ENCODE data around the gene DNHD1. TPM values are rescaled to one million over a fixed set of nuclear protein-coding genes. Genes with fewer than 3 reads are reported as not detected.

DNHD1 gene
- total RNA-seq (ENCODE audit: low replicate concordance) = 5.0 and 8.6 TPM in 2 replicates

GRCh38 chr11:6497069-6497839 is at the start of gene DNHD1:
TSS of gene DNHD1 (plus strand) at chr11:6497280. CDS start at chr11:6498216, 936 bp downstream.
- no peak within 1 kb of the TSS for H2AFZ ChIP-seq (replicated peaks)
- no peaks in the 10 kb centered on the region for H3K27me3 ChIP-seq
- Mint-ChIP-seq H3K4me1 (peaks cover 8% of the 10 kb centered on the region), H3K27me3 (ENCODE audit: insufficient read depth, low read depth) (no peaks in the 10 kb centered on the region), H3K4me3 (no peak within 1 kb of the TSS), H3K36me3 (peaks cover 10% of the 10 kb centered on the region), H3K9me3 (no peaks in the 10 kb centered on the region), H3K27ac (no peak within 1 kb of the TSS)
- no peaks in the 10 kb centered on the region for H3F3A ChIP-seq (ENCODE audit: low read depth)
- H3K4me3 ChIP-seq = no peak within 1 kb of the TSS
- H3K4me1 ChIP-seq = no peaks in the 10 kb centered on the region
- peak within 1 kb of the TSS; percentile 41 for H3K4me2 ChIP-seq
- TF ChIP-seq EZH2 (IDR thresholded peaks at IDR 0.05) = no peak
- H4K20me1 ChIP-seq (ENCODE audit: low read depth) = no peaks in the 10 kb centered on the region
- H3K9ac ChIP-seq = no peak within 1 kb of the TSS
- no peak within 1 kb of the TSS for H3K27ac ChIP-seq
- no peaks in the 10 kb centered on the region for H3K9me3 ChIP-seq (ENCODE audit: low read depth)
- no peaks in the 10 kb centered on the region for H3K36me3 ChIP-seq
- no peaks in the 10 kb centered on the region for H3K79me2 ChIP-seq (ENCODE audit: low read depth)
- DNase-seq (ENCODE audit: low spot score) = peak; percentile 16

GRCh38 chr11:6448574-6448973 is 48.5 kb upstream of the DNHD1 start:
- DNase-seq (ENCODE audit: low spot score) = no peak
- no peak overlapping the region for H3K4me2 ChIP-seq
- no peak overlapping the region for H3K9ac ChIP-seq
- Mint-ChIP-seq H3K4me3 (no peak overlapping the region), H3K36me3 (no peaks in the 10 kb centered on the region), H3K4me1 (no peaks in the 10 kb centered on the region), H3K27me3 (ENCODE audit: insufficient read depth, low read depth) (no peaks in the 10 kb centered on the region), H3K27ac (no peak overlapping the region), H3K9me3 (no peaks in the 10 kb centered on the region)
- no peaks in the 10 kb centered on the region for H3K79me2 ChIP-seq (ENCODE audit: low read depth)
- H4K20me1 ChIP-seq (ENCODE audit: low read depth) = no peaks in the 10 kb centered on the region
- no peaks in the 10 kb centered on the region for H3K9me3 ChIP-seq (ENCODE audit: low read depth)
- H3K27me3 ChIP-seq = no peaks in the 10 kb centered on the region
- H3K36me3 ChIP-seq = no peaks in the 10 kb centered on the region
- no peaks in the 10 kb centered on the region for H3K4me1 ChIP-seq
- H3K27ac ChIP-seq = no peak overlapping the region
- H3F3A ChIP-seq (ENCODE audit: low read depth) = no peaks in the 10 kb centered on the region
- TF ChIP-seq CTCF (IDR thresholded peaks at IDR 0.05) = no peak
- TF ChIP-seq EZH2 (IDR thresholded peaks at IDR 0.05) = no peak
- no peak for TF ChIP-seq EZH2phosphoT487 (IDR thresholded peaks at IDR 0.05)
- H3K4me3 ChIP-seq = no peak overlapping the region
- no peak overlapping the region for H2AFZ ChIP-seq (replicated peaks)

- no peak overlapping the region for H3K4me2 ChIP-seq
- H3K9ac ChIP-seq = no peak overlapping the region
- Mint-ChIP-seq H3K9me3 (no peaks in the 10 kb centered on the region), H3K4me3 (no peak overlapping the region), H3K4me1 (no peaks in the 10 kb centered on the region), H3K27ac (no peak overlapping the region), H3K27me3 (ENCODE audit: insufficient read depth, low read depth) (no peaks in the 10 kb centered on the region), H3K36me3 (no peaks in the 10 kb centered on the region)
- H3K9me3 ChIP-seq (ENCODE audit: low read depth) = no peaks in the 10 kb centered on the region
- no peak overlapping the region for H2AFZ ChIP-seq (replicated peaks)
- H3K27ac ChIP-seq = no peak overlapping the region
- DNase-seq (ENCODE audit: low spot score) = no peak
- no peaks in the 10 kb centered on the region for H3K27me3 ChIP-seq
- no peaks in the 10 kb centered on the region for H3K4me1 ChIP-seq
- no peaks in the 10 kb centered on the region for H3K36me3 ChIP-seq
- no peak for TF ChIP-seq EZH2 (IDR thresholded peaks at IDR 0.05)
- TF ChIP-seq CTCF (IDR thresholded peaks at IDR 0.05) = no peak
- no peak for TF ChIP-seq EZH2phosphoT487 (IDR thresholded peaks at IDR 0.05)
- no peaks in the 10 kb centered on the region for H3K79me2 ChIP-seq (ENCODE audit: low read depth)
- no peaks in the 10 kb centered on the region for H4K20me1 ChIP-seq (ENCODE audit: low read depth)
- H3F3A ChIP-seq (ENCODE audit: low read depth) = no peaks in the 10 kb centered on the region
- no peak overlapping the region for H3K4me3 ChIP-seq
These were observed 44.9 kb upstream of the DNHD1 start for GRCh38 chr11:6452219-6452618.

- Histone ChIP-seq H3K36me3 (no peaks in the 10 kb centered on the region), H3K4me3 (no peak overlapping the region)
These were observed 43.9 kb upstream of the DNHD1 start for GRCh38 chr11:6453152-6453551.

More at GRCh38 chr11:6453152-6453551, 43.9 kb upstream of the DNHD1 start:
- H3K27ac ChIP-seq = no peak overlapping the region
- no peak overlapping the region for H2AFZ ChIP-seq (replicated peaks)
- Mint-ChIP-seq H3K4me1 (no peaks in the 10 kb centered on the region), H3K4me3 (no peak overlapping the region), H3K27ac (no peak overlapping the region), H3K9me3 (no peaks in the 10 kb centered on the region), H3K36me3 (no peaks in the 10 kb centered on the region), H3K27me3 (ENCODE audit: insufficient read depth, low read depth) (no peaks in the 10 kb centered on the region)
- no peaks in the 10 kb centered on the region for H3K9me3 ChIP-seq (ENCODE audit: low read depth)
- no peak overlapping the region for H3K9ac ChIP-seq
- H4K20me1 ChIP-seq (ENCODE audit: low read depth) = no peaks in the 10 kb centered on the region
- no peaks in the 10 kb centered on the region for H3F3A ChIP-seq (ENCODE audit: low read depth)
- DNase-seq (ENCODE audit: low spot score) = no peak
- TF ChIP-seq CTCF (IDR thresholded peaks at IDR 0.05) (no peak), EZH2 (IDR thresholded peaks at IDR 0.05) (no peak), EZH2phosphoT487 (IDR thresholded peaks at IDR 0.05) (no peak)
- H3K4me1 ChIP-seq = no peaks in the 10 kb centered on the region
- no peak overlapping the region for H3K4me2 ChIP-seq
- no peaks in the 10 kb centered on the region for H3K27me3 ChIP-seq
- H3K79me2 ChIP-seq (ENCODE audit: low read depth) = no peaks in the 10 kb centered on the region

All from neural progenitor cell (in vitro differentiated cells).